ENCODE data around the gene L3MBTL4.

The L3MBTL4 gene

GRCh38 chr18:6031442-6031841, 383.3 kb downstream of the L3MBTL4 start:
- ChIA-PET POLR2A (no interaction called here), CTCF (no interaction called here)
- no peak overlapping the region for H3K4me3 ChIP-seq (ENCODE audit: low read depth, low read length)
- no peak for DNase-seq (ENCODE audit: low read depth, low spot score)
- no peak for TF ChIP-seq CTCF (IDR thresholded peaks at IDR 0.05; ENCODE audit: insufficient read depth, low read length, missing control alignments)

GRCh38 chr18:6031002-6031401, 383.7 kb downstream of the L3MBTL4 start:
- CTCF ChIA-PET, result no interaction called here
- no peak for DNase-seq (ENCODE audit: low read depth, low spot score)
- no peak overlapping the region for H3K4me3 ChIP-seq (ENCODE audit: low read depth, low read length)
- POLR2A ChIA-PET, result no interaction called here
- no peak for TF ChIP-seq CTCF (IDR thresholded peaks at IDR 0.05; ENCODE audit: insufficient read depth, low read length, missing control alignments)

GRCh38 chr18:6024745-6025248, 389.9 kb downstream of the L3MBTL4 start:
- H3K4me3 ChIP-seq (ENCODE audit: low read depth, low read length), result no peak overlapping the region
- ChIA-PET CTCF (no interaction called here), POLR2A (no interaction called here)
- TF ChIP-seq CTCF (IDR thresholded peaks at IDR 0.05; ENCODE audit: insufficient read depth, low read length, missing control alignments), result no peak
- no peak for DNase-seq (ENCODE audit: low read depth, low spot score)

- ChIA-PET POLR2A (no interaction called here), CTCF (no interaction called here)
- DNase-seq (ENCODE audit: low read depth, low spot score), result no peak
- no peak for TF ChIP-seq CTCF (IDR thresholded peaks at IDR 0.05; ENCODE audit: insufficient read depth, low read length, missing control alignments)
- H3K4me3 ChIP-seq (ENCODE audit: low read depth, low read length), result no peak overlapping the region
Observed at GRCh38 chr18:6023551-6023950, 391.2 kb downstream of the L3MBTL4 start.

- TF ChIP-seq CTCF (IDR thresholded peaks at IDR 0.05; ENCODE audit: insufficient read depth, low read length, missing control alignments), result no peak
- no peak for DNase-seq (ENCODE audit: low read depth, low spot score)
- CTCF ChIA-PET, result no interaction called here
- no peak overlapping the region for H3K4me3 ChIP-seq (ENCODE audit: low read depth, low read length)
- POLR2A ChIA-PET, result no interaction called here
Observed at GRCh38 chr18:6022845-6023244, 391.9 kb downstream of the L3MBTL4 start.

- no peak for TF ChIP-seq CTCF (IDR thresholded peaks at IDR 0.05; ENCODE audit: insufficient read depth, low read length, missing control alignments)
- no peak overlapping the region for H3K4me3 ChIP-seq (ENCODE audit: low read depth, low read length)
- ChIA-PET POLR2A (no interaction called here), CTCF (no interaction called here)
- no peak for DNase-seq (ENCODE audit: low read depth, low spot score)
Observed at GRCh38 chr18:6022074-6022444, 392.7 kb downstream of the L3MBTL4 start.
